GM10248 (cell line): Measurements from ENCODE around the gene C22orf15.

Source experiments
- CTCF ChIA-PET: fragments of 300-600 bp; sonication (Branson Sonifier 250); formaldehyde crosslinking; extraction: SDS; loops from one replicate; lab custom pipeline; 2021; ENCODE audit warnings: antibody characterized with exemption; lab: Yijun Ruan, JAX
- POLR2A ChIA-PET: fragments of 350-650 bp; sonication (Branson Sonifier 250); formaldehyde crosslinking; extraction: SDS; loops from one replicate; lab custom pipeline; 2020; ENCODE audit warnings: antibody characterized with exemption; lab: Yijun Ruan, JAX
- DNase-seq: peaks from one replicate; pipeline ENCODE4 v3.0.0; 2012; ENCODE audit errors: extremely low spot score
- CTCF ChIP-seq: IDR thresholded peaks from 2 replicates; pipeline ENCODE4 v1.5.1; 2012; ENCODE audit warnings: mild to moderate bottlenecking, low read depth; ENCODE audit errors: extremely low read depth, missing control alignments, control extremely low read depth

C22orf15 gene

GRCh38 chr22:23779083-23779482, 16.3 kb downstream of the C22orf15 start:
- DNase-seq, result no peak
- ChIA-PET POLR2A (no interaction called here), CTCF (interaction anchor here (3.1 kb wide), 1 partner anchor 8 kb away, joined by 10 read pairs; no protein-coding TSS in a partner anchor)
- TF ChIP-seq CTCF, result no peak

GRCh38 chr22:23779731-23780130, 16.9 kb downstream of the C22orf15 start:
- ChIA-PET POLR2A (no interaction called here), CTCF (interaction anchor here (2.2 to 3.1 kb wide), 2 partner anchors 9 kb away, joined by 5 to 10 read pairs; no protein-coding TSS in a partner anchor)
- DNase-seq, result no peak
- no peak for TF ChIP-seq CTCF

DNA sequence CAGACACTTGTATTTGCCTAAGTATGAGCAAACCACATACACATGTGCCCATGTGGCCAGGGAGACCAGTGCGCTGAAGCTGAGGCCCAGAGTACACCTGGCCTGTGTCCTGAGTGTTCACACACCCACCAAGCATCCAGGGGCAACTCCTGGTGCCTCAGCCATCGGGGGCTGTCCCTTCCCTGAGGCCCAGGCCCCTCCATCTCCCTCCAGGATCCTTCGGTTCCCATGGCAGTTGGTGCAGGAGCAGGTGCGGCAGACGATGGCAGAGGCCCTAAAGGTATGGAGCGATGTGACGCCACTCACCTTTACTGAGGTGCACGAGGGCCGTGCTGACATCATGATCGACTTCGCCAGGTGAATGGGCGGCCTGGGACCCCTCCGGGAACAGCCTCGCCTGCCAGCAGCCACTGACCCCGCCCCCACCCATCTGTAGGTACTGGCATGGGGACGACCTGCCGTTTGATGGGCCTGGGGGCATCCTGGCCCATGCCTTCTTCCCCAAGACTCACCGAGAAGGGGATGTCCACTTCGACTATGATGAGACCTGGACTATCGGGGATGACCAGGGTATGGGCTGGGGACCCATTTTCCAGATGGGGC, 17.5 kb downstream of the C22orf15 start:
- POLR2A ChIA-PET, result no interaction called here
- TF ChIP-seq CTCF, result no peak
- CTCF ChIA-PET, result interaction anchor here (2.2 to 3.1 kb wide), 2 partner anchors 9 kb away, joined by 5 to 10 read pairs; no protein-coding TSS in a partner anchor
- DNase-seq, result no peak

GRCh38 chr22:23781065-23781464, 18.3 kb downstream of the C22orf15 start:
- no peak for DNase-seq
- ChIA-PET CTCF (interaction anchor here (2.2 to 3.1 kb wide), 2 partner anchors 8 to 10 kb away, joined by 5 to 10 read pairs; no protein-coding TSS in a partner anchor), POLR2A (no interaction called here)
- no peak for TF ChIP-seq CTCF

GRCh38 chr22:23781511-23782183, 18.9 kb downstream of the C22orf15 start:
- DNase-seq, result no peak
- ChIA-PET POLR2A (no interaction called here), CTCF (interaction anchor here (1.4 to 3.1 kb wide), 3 partner anchors 8 to 11 kb away, joined by 5 to 10 read pairs (median 5); no protein-coding TSS in a partner anchor)
- TF ChIP-seq CTCF, result no peak

GRCh38 chr22:23782252-23782651, 19.5 kb downstream of the C22orf15 start:
- POLR2A ChIA-PET, result no interaction called here
- CTCF ChIA-PET, result interaction anchor here (1.4 kb wide), 1 partner anchor 11 kb away, joined by 5 read pairs; no protein-coding TSS in a partner anchor
- TF ChIP-seq CTCF, result no peak
- no peak for DNase-seq
